Brain microvascular endothelial cell (primary cell): ENCODE measurements around the gene RSU1.

ENCODE experiments used
- DNase-seq: peaks from one replicate; pipeline ENCODE4 v3.0.0-alpha.2; 2020
- H3K27ac ChIP-seq: fragments of 250-450 bp; sonication (Bioruptor Pico); 2 replicates; pipeline ENCODE4 v1.5.1; 2020; ENCODE audit warnings: mild to moderate bottlenecking, moderate library complexity
- H3K27me3 ChIP-seq: fragments of 250-450 bp; sonication (Bioruptor Pico); replicated peaks from 2 replicates; pipeline ENCODE4 v1.5.1; 2020; ENCODE audit warnings: mild to moderate bottlenecking
- H3K36me3 ChIP-seq: fragments of 250-450 bp; sonication (Bioruptor Pico); replicated peaks from 2 replicates; pipeline ENCODE4 v1.5.1; 2020; ENCODE audit warnings: mild to moderate bottlenecking
- H3K4me3 ChIP-seq: 2 replicates; pipeline ENCODE4 v1.5.1; 2011; ENCODE audit warnings: low read depth, mild to moderate bottlenecking, control low read depth, low read length, moderate library complexity
- in situ Hi-C: cut with HindIII; loops from 2 replicates; pipeline ENCODE4 v1.10.0; 2017; ENCODE audit warnings: low sequenced_read_pairs, low pct_ligation_motif_present
- TF ChIP-seq, protein P1 (sequence below): IDR thresholded peaks from 2 replicates; pipeline ENCODE4 v1.5.1; 2011; ENCODE audit warnings: low read depth, mild to moderate bottlenecking, moderate library complexity, low read length, control low read depth, inconsistent platforms; ENCODE audit errors: missing control alignments

Gene RSU1

DNA sequence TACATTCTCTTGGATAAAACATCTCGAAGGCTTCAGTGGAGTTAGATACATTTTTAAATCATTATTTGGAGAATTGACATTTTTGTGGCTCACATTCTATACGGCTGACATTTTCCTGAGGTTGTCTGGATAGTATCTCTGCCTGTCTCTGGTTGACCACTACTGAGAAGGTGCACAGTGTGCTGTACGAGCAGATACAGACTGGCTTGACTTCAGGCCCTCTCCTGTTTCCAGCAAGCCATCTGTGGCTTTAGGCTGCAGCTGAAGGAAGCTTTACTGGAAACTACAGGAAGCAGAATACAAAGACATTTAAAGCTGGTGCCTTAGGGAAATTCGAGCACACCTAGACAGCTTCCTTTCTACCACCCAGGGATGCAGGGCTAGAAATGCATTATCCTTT, 39.3 kb upstream of the RSU1 start:
- H3K36me3 ChIP-seq = no peaks in the 10 kb centered on the region
- DNase-seq = peak; percentile 34
- H3K27ac ChIP-seq = no peak overlapping the region
- H3K27me3 ChIP-seq = no peaks in the 10 kb centered on the region
- no peak overlapping the region for H3K4me3 ChIP-seq
- TF ChIP-seq, protein P1, sequence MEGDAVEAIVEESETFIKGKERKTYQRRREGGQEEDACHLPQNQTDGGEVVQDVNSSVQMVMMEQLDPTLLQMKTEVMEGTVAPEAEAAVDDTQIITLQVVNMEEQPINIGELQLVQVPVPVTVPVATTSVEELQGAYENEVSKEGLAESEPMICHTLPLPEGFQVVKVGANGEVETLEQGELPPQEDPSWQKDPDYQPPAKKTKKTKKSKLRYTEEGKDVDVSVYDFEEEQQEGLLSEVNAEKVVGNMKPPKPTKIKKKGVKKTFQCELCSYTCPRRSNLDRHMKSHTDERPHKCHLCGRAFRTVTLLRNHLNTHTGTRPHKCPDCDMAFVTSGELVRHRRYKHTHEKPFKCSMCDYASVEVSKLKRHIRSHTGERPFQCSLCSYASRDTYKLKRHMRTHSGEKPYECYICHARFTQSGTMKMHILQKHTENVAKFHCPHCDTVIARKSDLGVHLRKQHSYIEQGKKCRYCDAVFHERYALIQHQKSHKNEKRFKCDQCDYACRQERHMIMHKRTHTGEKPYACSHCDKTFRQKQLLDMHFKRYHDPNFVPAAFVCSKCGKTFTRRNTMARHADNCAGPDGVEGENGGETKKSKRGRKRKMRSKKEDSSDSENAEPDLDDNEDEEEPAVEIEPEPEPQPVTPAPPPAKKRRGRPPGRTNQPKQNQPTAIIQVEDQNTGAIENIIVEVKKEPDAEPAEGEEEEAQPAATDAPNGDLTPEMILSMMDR = no peak
- in situ Hi-C loops = loop anchor here (25.0 kb wide), 1 partner anchor 381 kb away; the partner anchor contains the start of gene VIM

GRCh38 chr10:16856092-16856491, 38.9 kb upstream of the RSU1 start:
- Histone ChIP-seq H3K27ac (no peak overlapping the region), H3K27me3 (no peaks in the 10 kb centered on the region), H3K36me3 (no peaks in the 10 kb centered on the region), H3K4me3 (no peak overlapping the region)
- no peak for DNase-seq
- TF ChIP-seq, protein P1 = no peak
- in situ Hi-C loops = loop anchor here (25.0 kb wide), 1 partner anchor 381 kb away; the partner anchor contains the start of gene VIM

- peak; percentile 25 for DNase-seq
- Histone ChIP-seq H3K27ac (no peak overlapping the region), H3K36me3 (no peaks in the 10 kb centered on the region), H3K27me3 (no peaks in the 10 kb centered on the region), H3K4me3 (no peak overlapping the region)
- TF ChIP-seq, protein P1 = no peak
- in situ Hi-C loops = loop anchor here (25.0 kb wide), 1 partner anchor 383 kb away; the partner anchor contains the start of gene VIM
Measured at GRCh38 chr10:16854623-16855022, 37.4 kb upstream of the RSU1 start.

DNA sequence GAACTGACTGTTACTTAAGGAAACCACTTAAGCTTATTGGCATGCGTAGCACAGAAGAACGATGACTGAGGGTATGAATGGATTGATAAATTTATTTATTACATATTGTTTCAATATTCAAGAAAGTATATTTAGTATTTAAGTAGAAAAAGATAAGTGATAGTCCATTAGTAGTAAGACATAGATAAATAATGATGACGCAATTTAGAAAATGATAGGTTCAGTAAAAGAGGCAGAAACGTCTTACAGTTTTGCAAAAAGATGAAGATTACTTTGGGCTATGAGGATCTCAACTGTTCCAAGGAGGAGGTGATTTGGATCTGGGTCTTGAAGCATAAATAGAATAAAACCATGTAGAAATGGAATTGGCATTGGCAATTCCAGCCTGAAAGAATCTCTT, 36.6 kb upstream of the RSU1 start:
- in situ Hi-C loops = loop anchor here (25.0 kb wide), 1 partner anchor 383 kb away; the partner anchor contains the start of gene VIM
- Histone ChIP-seq H3K36me3 (no peaks in the 10 kb centered on the region), H3K4me3 (no peak overlapping the region), H3K27ac (no peak overlapping the region), H3K27me3 (no peaks in the 10 kb centered on the region)
- TF ChIP-seq, protein P1 = no peak
- DNase-seq = no peak

GRCh38 chr10:16853201-16853600, 36.0 kb upstream of the RSU1 start:
- no peak overlapping the region for H3K27ac ChIP-seq

More at GRCh38 chr10:16853201-16853600, 36.0 kb upstream of the RSU1 start:
- TF ChIP-seq, protein P1 = peak; percentile 64
- Histone ChIP-seq H3K4me3 (no peak overlapping the region), H3K27me3 (no peaks in the 10 kb centered on the region), H3K36me3 (no peaks in the 10 kb centered on the region)
- peak; percentile 58 for DNase-seq
- in situ Hi-C loops = loop anchor here (25.0 kb wide), 1 partner anchor 384 kb away; the partner anchor contains the start of gene VIM
